HEK293T (cell line): ENCODE measurements around the gene ADD1.

ENCODE experiments used
- ARNT ChIP-seq: fragments of 450-650 bp; IDR thresholded peaks from 2 replicates; pipeline ENCODE4 v1.6.1; 2017; ENCODE audit warnings: mild to moderate bottlenecking
- BHLHE40 ChIP-seq: fragments of 450-650 bp; IDR thresholded peaks from 2 replicates; pipeline ENCODE4 v1.6.1; 2016; ENCODE audit warnings: mild to moderate bottlenecking, moderate library complexity, borderline replicate concordance
- ELF4 ChIP-seq: fragments of 450-650 bp; IDR thresholded peaks from 2 replicates; pipeline ENCODE4 v1.6.1; 2017; ENCODE audit warnings: antibody characterized with exemption
- FOXA1 ChIP-seq: fragments of 450-650 bp; IDR thresholded peaks from 2 replicates; pipeline ENCODE4 v1.6.1; 2016; ENCODE audit warnings: mild to moderate bottlenecking
- FOXM1 ChIP-seq: fragments of 450-650 bp; IDR thresholded peaks from 2 replicates; pipeline ENCODE4 v1.6.1; 2017; ENCODE audit warnings: mild to moderate bottlenecking, borderline replicate concordance
- L3MBTL2 ChIP-seq: fragments of 450-650 bp; conservative IDR thresholded peaks from 2 replicates; pipeline ENCODE4 v1.6.1; 2016; ENCODE audit warnings: mild to moderate bottlenecking
- LEF1 ChIP-seq: fragments of 450-650 bp; IDR thresholded peaks from 2 replicates; pipeline ENCODE4 v1.6.1; 2017; ENCODE audit warnings: mild to moderate bottlenecking, borderline replicate concordance
- SP1 ChIP-seq: fragments of 450-650 bp; IDR thresholded peaks from 2 replicates; pipeline ENCODE4 v1.6.1; 2017
- SUZ12 ChIP-seq: fragments of 450-650 bp; IDR thresholded peaks from 2 replicates; pipeline ENCODE4 v1.6.1; 2016; ENCODE audit warnings: mild to moderate bottlenecking
- TARDBP ChIP-seq: fragments of 450-650 bp; IDR thresholded peaks from 2 replicates; pipeline ENCODE4 v1.6.1; 2016
- TF ChIP-seq, protein P1 (sequence below): fragments of 450-650 bp; IDR thresholded peaks from 2 replicates; pipeline ENCODE4 v1.6.1; 2016

DNA sequence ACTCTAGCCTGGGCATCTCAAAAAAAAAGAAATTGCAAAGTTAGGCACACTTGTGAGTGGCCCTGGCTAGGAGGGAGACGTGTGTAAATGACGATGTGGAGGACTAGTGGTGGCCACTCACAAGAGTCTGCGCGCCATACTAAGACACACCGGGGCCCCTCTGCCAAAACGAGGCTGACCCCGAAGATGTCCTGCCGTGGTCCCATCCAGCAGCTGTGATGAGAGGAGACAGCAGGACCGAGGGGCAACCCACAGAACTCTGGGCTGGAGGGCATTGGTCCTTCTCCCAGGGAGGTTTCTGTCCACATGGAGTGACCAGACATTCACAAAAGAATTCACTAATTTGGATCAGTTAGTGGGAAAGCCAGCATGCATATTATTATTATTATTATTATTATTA, 72.1 kb downstream of the ADD1 start:
- TF ChIP-seq ARNT, result no peak
- TF ChIP-seq BHLHE40, result no peak
- TF ChIP-seq, protein P1, sequence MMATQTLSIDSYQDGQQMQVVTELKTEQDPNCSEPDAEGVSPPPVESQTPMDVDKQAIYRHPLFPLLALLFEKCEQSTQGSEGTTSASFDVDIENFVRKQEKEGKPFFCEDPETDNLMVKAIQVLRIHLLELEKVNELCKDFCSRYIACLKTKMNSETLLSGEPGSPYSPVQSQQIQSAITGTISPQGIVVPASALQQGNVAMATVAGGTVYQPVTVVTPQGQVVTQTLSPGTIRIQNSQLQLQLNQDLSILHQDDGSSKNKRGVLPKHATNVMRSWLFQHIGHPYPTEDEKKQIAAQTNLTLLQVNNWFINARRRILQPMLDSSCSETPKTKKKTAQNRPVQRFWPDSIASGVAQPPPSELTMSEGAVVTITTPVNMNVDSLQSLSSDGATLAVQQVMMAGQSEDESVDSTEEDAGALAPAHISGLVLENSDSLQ, result no peak
- no peak for TF ChIP-seq TARDBP
- no peak for TF ChIP-seq FOXA1
- TF ChIP-seq ELF4, result no peak
- TF ChIP-seq LEF1, result no peak
- no peak for TF ChIP-seq SUZ12
- no peak for TF ChIP-seq FOXM1
- TF ChIP-seq L3MBTL2, result no peak
- no peak for TF ChIP-seq SP1
